WTC11 (cell line): ENCODE results near the gene TMEM215. TPM values are rescaled to one million over a fixed set of nuclear protein-coding genes. Genes with fewer than 3 reads are reported as not detected.

ENCODE experiments used
- ATAC-seq: fragments of 200-7000 bp; cut with Tn5 transposase; 2 replicates; pipeline ENCODE4 v1.10.0; 2021; ENCODE audit warnings: mild to moderate bottlenecking, moderate library complexity
- CTCF ChIA-PET: fragments of 300-600 bp; sonication (Branson Sonifier 250); formaldehyde crosslinking; loops from one replicate; lab custom pipeline; 2021; ENCODE audit warnings: antibody characterized with exemption; lab: Charles Lee
- POLR2A ChIA-PET: fragments of 350-600 bp; sonication (Branson Sonifier 250); formaldehyde crosslinking; loops from one replicate; lab custom pipeline; 2021; ENCODE audit warnings: antibody characterized with exemption; lab: Charles Lee
- DNase-seq: peaks from one replicate; pipeline ENCODE4 v3.0.0; 2021; ENCODE audit warnings: low spot score
- H3K27ac Mint-ChIP-seq: 2 replicates; pipeline ENCODE4 v1.8.0; 2021; ENCODE audit warnings: mixed read lengths
- H3K27me3 Mint-ChIP-seq: 2 replicates; pipeline ENCODE4 v1.8.0; 2021; ENCODE audit warnings: low read depth, mild to moderate bottlenecking, moderate library complexity, mixed read lengths
- H3K36me3 Mint-ChIP-seq: 2 replicates; pipeline ENCODE4 v1.8.0; 2021; ENCODE audit warnings: mixed read lengths
- H3K4me1 Mint-ChIP-seq: 2 replicates; pipeline ENCODE4 v1.8.0; 2022; ENCODE audit warnings: mixed read lengths
- H3K4me3 Mint-ChIP-seq: 2 replicates; pipeline ENCODE4 v1.8.0; 2021; ENCODE audit warnings: mild to moderate bottlenecking, moderate library complexity, mixed read lengths
- H3K9me3 Mint-ChIP-seq: 2 replicates; pipeline ENCODE4 v1.8.0; 2021; ENCODE audit warnings: mixed read lengths
- CBFB ChIP-seq: sonication (generic); formaldehyde crosslinking; IDR thresholded peaks from 2 replicates; pipeline ENCODE4 v1.8.1; 2022; ENCODE audit warnings: mild to moderate bottlenecking, low read depth, missing genetic modification reagents
- EMX1 ChIP-seq: fragments of 250-450 bp; sonication (Bioruptor Pico); IDR thresholded peaks from 2 replicates; pipeline ENCODE4 v1.8.0; 2021; ENCODE audit warnings: mild to moderate bottlenecking
- GABPB1 ChIP-seq: sonication (generic); formaldehyde crosslinking; IDR thresholded peaks from 2 replicates; pipeline ENCODE4 v1.8.1; 2023; ENCODE audit warnings: mild to moderate bottlenecking, missing genetic modification reagents
- GRHL2 ChIP-seq: fragments of 250-450 bp; sonication (Bioruptor Pico); IDR thresholded peaks from 2 replicates; pipeline ENCODE4 v1.8.0; 2022; ENCODE audit warnings: mild to moderate bottlenecking, moderate library complexity; ENCODE audit not compliant: insufficient replicate concordance, severe bottlenecking
- JAZF1 ChIP-seq: fragments of 250-450 bp; sonication (Bioruptor Pico); IDR thresholded peaks from 2 replicates; pipeline ENCODE4 v1.9.0; 2021; ENCODE audit warnings: moderate library complexity, mild to moderate bottlenecking, inconsistent platforms
- OVOL2 ChIP-seq: fragments of 250-450 bp; sonication (Bioruptor Pico); IDR thresholded peaks from 2 replicates; pipeline ENCODE4 v1.9.0; 2021; ENCODE audit warnings: mild to moderate bottlenecking, borderline replicate concordance
- PRRX2 ChIP-seq: fragments of 250-450 bp; sonication (Bioruptor Pico); IDR thresholded peaks from 2 replicates; pipeline ENCODE4 v1.8.0; 2021; ENCODE audit warnings: mild to moderate bottlenecking
- RORB ChIP-seq: fragments of 250-450 bp; sonication (Bioruptor Pico); IDR thresholded peaks from 2 replicates; pipeline ENCODE4 v1.9.0; 2021; ENCODE audit warnings: mild to moderate bottlenecking
- SMAD3 ChIP-seq: sonication (generic); formaldehyde crosslinking; IDR thresholded peaks from 2 replicates; pipeline ENCODE4 v1.8.0; 2022; ENCODE audit warnings: missing genetic modification reagents, mild to moderate bottlenecking, borderline replicate concordance
- TCF7 ChIP-seq: sonication (generic); formaldehyde crosslinking; IDR thresholded peaks from 2 replicates; pipeline ENCODE4 v1.8.0; 2022; ENCODE audit warnings: mild to moderate bottlenecking, low read depth, missing genetic modification reagents, moderate library complexity
- ZNF317 ChIP-seq: sonication (generic); formaldehyde crosslinking; IDR thresholded peaks from 2 replicates; pipeline ENCODE4 v1.8.1; 2023; ENCODE audit warnings: low read depth, mild to moderate bottlenecking, moderate library complexity, missing genetic modification reagents, borderline replicate concordance
- total RNA-seq: library from RNA; stranded (reverse); gene quantifications from 3 replicates; pipeline ENCODE4 v1.2.3, GENCODE V29; 2021
- TF ChIP-seq, protein P1 (sequence below): sonication (generic); formaldehyde crosslinking; conservative IDR thresholded peaks from 2 replicates; pipeline ENCODE4 v1.8.1; 2023; ENCODE audit warnings: mild to moderate bottlenecking, low read depth, missing genetic modification reagents, moderate library complexity
- TF ChIP-seq, protein P2 (sequence below): sonication (generic); formaldehyde crosslinking; IDR thresholded peaks from 2 replicates; pipeline ENCODE4 v1.8.0; 2023; ENCODE audit warnings: mild to moderate bottlenecking, missing genetic modification reagents
- TF ChIP-seq, protein P3 (sequence below): fragments of 250-450 bp; sonication (Bioruptor Pico); IDR thresholded peaks from 2 replicates; pipeline ENCODE4 v1.9.0; 2021; ENCODE audit warnings: moderate library complexity, mild to moderate bottlenecking, inconsistent platforms, borderline replicate concordance
- TF ChIP-seq, protein P4 (sequence below): sonication (generic); formaldehyde crosslinking; IDR thresholded peaks from 2 replicates; pipeline ENCODE4 v1.8.1; 2023; ENCODE audit warnings: mild to moderate bottlenecking, moderate library complexity, missing genetic modification reagents
- TF ChIP-seq, protein P5 (sequence below): sonication (generic); formaldehyde crosslinking; IDR thresholded peaks from 2 replicates; pipeline ENCODE4 v1.8.1; 2022; ENCODE audit warnings: low read depth, mild to moderate bottlenecking, moderate library complexity, missing genetic modification reagents, borderline replicate concordance
- TF ChIP-seq, protein P6 (sequence below): sonication (generic); formaldehyde crosslinking; IDR thresholded peaks from 2 replicates; pipeline ENCODE4 v1.8.0; 2023; ENCODE audit warnings: missing genetic modification reagents
- TF ChIP-seq, protein P7 (sequence below): sonication (generic); formaldehyde crosslinking; IDR thresholded peaks from 2 replicates; pipeline ENCODE4 v1.8.0; 2022; ENCODE audit warnings: mild to moderate bottlenecking, missing genetic modification reagents
- TF ChIP-seq, protein P8 (sequence below): sonication (generic); formaldehyde crosslinking; IDR thresholded peaks from 2 replicates; pipeline ENCODE4 v1.8.0; 2022; ENCODE audit warnings: mild to moderate bottlenecking, missing genetic modification reagents
- TF ChIP-seq, protein P9 (sequence below): sonication (generic); formaldehyde crosslinking; IDR thresholded peaks from 2 replicates; pipeline ENCODE4 v1.8.1; 2023; ENCODE audit warnings: mild to moderate bottlenecking, missing genetic modification reagents, borderline replicate concordance

TMEM215 gene
- total RNA-seq, 1 experiment from 2014 or later: 0.31 TPM

DNA sequence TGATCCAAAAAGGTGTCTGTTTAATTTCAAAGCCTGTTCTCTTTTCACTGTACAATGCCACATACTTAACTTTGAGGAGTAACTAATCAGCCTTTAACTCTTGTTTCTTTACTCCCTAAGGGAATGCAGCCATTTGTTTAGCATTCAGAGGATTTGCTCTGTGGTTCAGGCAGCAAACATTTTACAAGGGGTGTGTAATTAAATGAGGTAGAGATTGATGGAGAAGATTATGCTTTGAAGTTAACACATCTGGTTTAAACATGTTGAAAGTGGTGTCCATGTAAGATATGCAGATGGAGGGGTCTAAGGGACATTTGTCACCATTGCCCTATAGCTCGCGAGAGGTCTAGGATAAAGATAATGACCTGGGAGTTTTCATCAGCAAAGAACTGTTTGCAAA lies 41.9 kb downstream of the TMEM215 start (continued):
- TF ChIP-seq, protein P1, sequence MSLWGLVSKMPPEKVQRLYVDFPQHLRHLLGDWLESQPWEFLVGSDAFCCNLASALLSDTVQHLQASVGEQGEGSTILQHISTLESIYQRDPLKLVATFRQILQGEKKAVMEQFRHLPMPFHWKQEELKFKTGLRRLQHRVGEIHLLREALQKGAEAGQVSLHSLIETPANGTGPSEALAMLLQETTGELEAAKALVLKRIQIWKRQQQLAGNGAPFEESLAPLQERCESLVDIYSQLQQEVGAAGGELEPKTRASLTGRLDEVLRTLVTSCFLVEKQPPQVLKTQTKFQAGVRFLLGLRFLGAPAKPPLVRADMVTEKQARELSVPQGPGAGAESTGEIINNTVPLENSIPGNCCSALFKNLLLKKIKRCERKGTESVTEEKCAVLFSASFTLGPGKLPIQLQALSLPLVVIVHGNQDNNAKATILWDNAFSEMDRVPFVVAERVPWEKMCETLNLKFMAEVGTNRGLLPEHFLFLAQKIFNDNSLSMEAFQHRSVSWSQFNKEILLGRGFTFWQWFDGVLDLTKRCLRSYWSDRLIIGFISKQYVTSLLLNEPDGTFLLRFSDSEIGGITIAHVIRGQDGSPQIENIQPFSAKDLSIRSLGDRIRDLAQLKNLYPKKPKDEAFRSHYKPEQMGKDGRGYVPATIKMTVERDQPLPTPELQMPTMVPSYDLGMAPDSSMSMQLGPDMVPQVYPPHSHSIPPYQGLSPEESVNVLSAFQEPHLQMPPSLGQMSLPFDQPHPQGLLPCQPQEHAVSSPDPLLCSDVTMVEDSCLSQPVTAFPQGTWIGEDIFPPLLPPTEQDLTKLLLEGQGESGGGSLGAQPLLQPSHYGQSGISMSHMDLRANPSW (CRISPR knock-in tag): no peak
- TF ChIP-seq PRRX2 (CRISPR knock-in tag): no peak
- TF ChIP-seq, protein P2, sequence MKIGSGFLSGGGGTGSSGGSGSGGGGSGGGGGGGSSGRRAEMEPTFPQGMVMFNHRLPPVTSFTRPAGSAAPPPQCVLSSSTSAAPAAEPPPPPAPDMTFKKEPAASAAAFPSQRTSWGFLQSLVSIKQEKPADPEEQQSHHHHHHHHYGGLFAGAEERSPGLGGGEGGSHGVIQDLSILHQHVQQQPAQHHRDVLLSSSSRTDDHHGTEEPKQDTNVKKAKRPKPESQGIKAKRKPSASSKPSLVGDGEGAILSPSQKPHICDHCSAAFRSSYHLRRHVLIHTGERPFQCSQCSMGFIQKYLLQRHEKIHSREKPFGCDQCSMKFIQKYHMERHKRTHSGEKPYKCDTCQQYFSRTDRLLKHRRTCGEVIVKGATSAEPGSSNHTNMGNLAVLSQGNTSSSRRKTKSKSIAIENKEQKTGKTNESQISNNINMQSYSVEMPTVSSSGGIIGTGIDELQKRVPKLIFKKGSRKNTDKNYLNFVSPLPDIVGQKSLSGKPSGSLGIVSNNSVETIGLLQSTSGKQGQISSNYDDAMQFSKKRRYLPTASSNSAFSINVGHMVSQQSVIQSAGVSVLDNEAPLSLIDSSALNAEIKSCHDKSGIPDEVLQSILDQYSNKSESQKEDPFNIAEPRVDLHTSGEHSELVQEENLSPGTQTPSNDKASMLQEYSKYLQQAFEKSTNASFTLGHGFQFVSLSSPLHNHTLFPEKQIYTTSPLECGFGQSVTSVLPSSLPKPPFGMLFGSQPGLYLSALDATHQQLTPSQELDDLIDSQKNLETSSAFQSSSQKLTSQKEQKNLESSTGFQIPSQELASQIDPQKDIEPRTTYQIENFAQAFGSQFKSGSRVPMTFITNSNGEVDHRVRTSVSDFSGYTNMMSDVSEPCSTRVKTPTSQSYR (CRISPR knock-in tag): no peak
- TF ChIP-seq GABPB1: no peak
- no peak for TF ChIP-seq EMX1 (CRISPR knock-in tag)
- no peak for TF ChIP-seq CBFB (CRISPR knock-in tag)
- TF ChIP-seq, protein P3, sequence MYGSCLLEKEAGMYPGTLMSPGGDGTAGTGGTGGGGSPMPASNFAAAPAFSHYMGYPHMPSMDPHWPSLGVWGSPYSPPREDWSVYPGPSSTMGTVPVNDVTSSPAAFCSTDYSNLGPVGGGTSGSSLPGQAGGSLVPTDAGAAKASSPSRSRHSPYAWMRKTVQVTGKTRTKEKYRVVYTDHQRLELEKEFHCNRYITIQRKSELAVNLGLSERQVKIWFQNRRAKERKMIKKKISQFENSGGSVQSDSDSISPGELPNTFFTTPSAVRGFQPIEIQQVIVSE (CRISPR knock-in tag): no peak
- TF ChIP-seq TCF7 (CRISPR knock-in tag): no peak

DNA sequence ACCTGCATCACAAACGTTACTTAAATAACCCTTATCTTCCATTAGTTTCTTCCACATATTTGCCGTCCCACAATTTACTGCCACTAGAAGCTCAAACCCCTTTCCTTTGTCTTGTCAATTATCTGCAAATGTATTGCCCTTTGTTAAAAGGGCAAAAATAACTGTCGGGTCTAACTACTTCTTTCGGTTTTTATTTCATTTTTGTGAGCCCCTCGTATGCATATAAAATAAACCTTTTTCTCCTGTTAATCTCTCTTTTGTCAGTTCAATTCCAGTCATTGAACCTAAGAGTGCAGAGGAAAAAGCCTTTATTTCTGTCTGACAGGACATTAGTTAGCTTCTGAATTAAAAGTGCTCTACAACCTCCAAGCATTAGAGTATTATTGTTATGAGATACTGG lies 45.5 kb downstream of the TMEM215 start:
- POLR2A ChIA-PET: no interaction called here
- no peak overlapping the region for H3K4me3 Mint-ChIP-seq
- DNase-seq (no peak), ATAC-seq (no peak)
- no peaks in the 10 kb centered on the region; the same call in 1 of the 2 replicates for H3K36me3 Mint-ChIP-seq
- peaks cover 20% of the 10 kb centered on the region for H3K9me3 Mint-ChIP-seq
- H3K27ac Mint-ChIP-seq: no peak overlapping the region
- CTCF ChIA-PET: no interaction called here
- H3K4me1 Mint-ChIP-seq: peaks cover 24% of the 10 kb centered on the region
- peaks cover 10% of the 10 kb centered on the region for H3K27me3 Mint-ChIP-seq
- TF ChIP-seq, protein P4, sequence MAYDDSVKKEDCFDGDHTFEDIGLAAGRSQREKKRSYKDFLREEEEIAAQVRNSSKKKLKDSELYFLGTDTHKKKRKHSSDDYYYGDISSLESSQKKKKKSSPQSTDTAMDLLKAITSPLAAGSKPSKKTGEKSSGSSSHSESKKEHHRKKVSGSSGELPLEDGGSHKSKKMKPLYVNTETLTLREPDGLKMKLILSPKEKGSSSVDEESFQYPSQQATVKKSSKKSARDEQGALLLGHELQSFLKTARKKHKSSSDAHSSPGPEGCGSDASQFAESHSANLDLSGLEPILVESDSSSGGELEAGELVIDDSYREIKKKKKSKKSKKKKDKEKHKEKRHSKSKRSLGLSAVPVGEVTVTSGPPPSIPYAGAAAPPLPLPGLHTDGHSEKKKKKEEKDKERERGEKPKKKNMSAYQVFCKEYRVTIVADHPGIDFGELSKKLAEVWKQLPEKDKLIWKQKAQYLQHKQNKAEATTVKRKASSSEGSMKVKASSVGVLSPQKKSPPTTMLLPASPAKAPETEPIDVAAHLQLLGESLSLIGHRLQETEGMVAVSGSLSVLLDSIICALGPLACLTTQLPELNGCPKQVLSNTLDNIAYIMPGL: no peak
- TF ChIP-seq, protein P5, sequence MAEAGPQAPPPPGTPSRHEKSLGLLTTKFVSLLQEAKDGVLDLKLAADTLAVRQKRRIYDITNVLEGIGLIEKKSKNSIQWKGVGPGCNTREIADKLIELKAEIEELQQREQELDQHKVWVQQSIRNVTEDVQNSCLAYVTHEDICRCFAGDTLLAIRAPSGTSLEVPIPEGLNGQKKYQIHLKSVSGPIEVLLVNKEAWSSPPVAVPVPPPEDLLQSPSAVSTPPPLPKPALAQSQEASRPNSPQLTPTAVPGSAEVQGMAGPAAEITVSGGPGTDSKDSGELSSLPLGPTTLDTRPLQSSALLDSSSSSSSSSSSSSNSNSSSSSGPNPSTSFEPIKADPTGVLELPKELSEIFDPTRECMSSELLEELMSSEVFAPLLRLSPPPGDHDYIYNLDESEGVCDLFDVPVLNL (CRISPR knock-in tag): no peak
- TF ChIP-seq OVOL2 (CRISPR knock-in tag) (no peak), GRHL2 (CRISPR knock-in tag) (no peak), RORB (CRISPR knock-in tag) (no peak), SMAD3 (CRISPR knock-in tag) (no peak), ZNF317 (CRISPR knock-in tag) (no peak), JAZF1 (CRISPR knock-in tag) (no peak)
- TF ChIP-seq, protein P6, sequence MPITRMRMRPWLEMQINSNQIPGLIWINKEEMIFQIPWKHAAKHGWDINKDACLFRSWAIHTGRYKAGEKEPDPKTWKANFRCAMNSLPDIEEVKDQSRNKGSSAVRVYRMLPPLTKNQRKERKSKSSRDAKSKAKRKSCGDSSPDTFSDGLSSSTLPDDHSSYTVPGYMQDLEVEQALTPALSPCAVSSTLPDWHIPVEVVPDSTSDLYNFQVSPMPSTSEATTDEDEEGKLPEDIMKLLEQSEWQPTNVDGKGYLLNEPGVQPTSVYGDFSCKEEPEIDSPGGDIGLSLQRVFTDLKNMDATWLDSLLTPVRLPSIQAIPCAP: no peak
- TF ChIP-seq, protein P7, sequence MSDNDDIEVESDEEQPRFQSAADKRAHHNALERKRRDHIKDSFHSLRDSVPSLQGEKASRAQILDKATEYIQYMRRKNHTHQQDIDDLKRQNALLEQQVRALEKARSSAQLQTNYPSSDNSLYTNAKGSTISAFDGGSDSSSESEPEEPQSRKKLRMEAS (CRISPR knock-in tag): no peak
- TF ChIP-seq, protein P8, sequence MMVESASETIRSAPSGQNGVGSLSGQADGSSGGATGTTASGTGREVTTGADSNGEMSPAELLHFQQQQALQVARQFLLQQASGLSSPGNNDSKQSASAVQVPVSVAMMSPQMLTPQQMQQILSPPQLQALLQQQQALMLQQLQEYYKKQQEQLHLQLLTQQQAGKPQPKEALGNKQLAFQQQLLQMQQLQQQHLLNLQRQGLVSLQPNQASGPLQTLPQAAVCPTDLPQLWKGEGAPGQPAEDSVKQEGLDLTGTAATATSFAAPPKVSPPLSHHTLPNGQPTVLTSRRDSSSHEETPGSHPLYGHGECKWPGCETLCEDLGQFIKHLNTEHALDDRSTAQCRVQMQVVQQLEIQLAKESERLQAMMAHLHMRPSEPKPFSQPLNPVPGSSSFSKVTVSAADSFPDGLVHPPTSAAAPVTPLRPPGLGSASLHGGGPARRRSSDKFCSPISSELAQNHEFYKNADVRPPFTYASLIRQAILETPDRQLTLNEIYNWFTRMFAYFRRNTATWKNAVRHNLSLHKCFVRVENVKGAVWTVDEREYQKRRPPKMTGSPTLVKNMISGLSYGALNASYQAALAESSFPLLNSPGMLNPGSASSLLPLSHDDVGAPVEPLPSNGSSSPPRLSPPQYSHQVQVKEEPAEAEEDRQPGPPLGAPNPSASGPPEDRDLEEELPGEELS: no peak
- TF ChIP-seq, protein P9, sequence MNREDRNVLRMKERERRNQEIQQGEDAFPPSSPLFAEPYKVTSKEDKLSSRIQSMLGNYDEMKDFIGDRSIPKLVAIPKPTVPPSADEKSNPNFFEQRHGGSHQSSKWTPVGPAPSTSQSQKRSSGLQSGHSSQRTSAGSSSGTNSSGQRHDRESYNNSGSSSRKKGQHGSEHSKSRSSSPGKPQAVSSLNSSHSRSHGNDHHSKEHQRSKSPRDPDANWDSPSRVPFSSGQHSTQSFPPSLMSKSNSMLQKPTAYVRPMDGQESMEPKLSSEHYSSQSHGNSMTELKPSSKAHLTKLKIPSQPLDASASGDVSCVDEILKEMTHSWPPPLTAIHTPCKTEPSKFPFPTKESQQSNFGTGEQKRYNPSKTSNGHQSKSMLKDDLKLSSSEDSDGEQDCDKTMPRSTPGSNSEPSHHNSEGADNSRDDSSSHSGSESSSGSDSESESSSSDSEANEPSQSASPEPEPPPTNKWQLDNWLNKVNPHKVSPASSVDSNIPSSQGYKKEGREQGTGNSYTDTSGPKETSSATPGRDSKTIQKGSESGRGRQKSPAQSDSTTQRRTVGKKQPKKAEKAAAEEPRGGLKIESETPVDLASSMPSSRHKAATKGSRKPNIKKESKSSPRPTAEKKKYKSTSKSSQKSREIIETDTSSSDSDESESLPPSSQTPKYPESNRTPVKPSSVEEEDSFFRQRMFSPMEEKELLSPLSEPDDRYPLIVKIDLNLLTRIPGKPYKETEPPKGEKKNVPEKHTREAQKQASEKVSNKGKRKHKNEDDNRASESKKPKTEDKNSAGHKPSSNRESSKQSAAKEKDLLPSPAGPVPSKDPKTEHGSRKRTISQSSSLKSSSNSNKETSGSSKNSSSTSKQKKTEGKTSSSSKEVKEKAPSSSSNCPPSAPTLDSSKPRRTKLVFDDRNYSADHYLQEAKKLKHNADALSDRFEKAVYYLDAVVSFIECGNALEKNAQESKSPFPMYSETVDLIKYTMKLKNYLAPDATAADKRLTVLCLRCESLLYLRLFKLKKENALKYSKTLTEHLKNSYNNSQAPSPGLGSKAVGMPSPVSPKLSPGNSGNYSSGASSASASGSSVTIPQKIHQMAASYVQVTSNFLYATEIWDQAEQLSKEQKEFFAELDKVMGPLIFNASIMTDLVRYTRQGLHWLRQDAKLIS (CRISPR knock-in tag): no peak
